Subcutaneous adipose tissue (tissue), 4 donors: Measurements from ENCODE around the gene PTPRN2. TPM values are rescaled to one million over a fixed set of nuclear protein-coding genes. Genes with fewer than 3 reads are reported as not detected.

Experiments
- total RNA-seq, 4 donors: library from RNA; depleted of rRNA; stranded (reverse); fragments of >200 nt; gene quantifications; one replicate each; pipeline ENCODE4 v1.1.0, GENCODE V29; 2016
- TF ChIP-seq, protein P1 (sequence below): fragments of 450-650 bp; IDR thresholded peaks from one replicate; pipeline ENCODE4 v1.5.1; 2016; ENCODE audit warnings: low read depth, mild to moderate bottlenecking, control low read depth, antibody characterized with exemption, moderate library complexity

Gene PTPRN2
- total RNA-seq, 4 donors from 2014 or later, result 2.0 to 4.6 (median 3.7) TPM

GRCh38 chr7:158495216-158495615 lies 92.4 kb downstream of the PTPRN2 start:
- TF ChIP-seq, protein P1, sequence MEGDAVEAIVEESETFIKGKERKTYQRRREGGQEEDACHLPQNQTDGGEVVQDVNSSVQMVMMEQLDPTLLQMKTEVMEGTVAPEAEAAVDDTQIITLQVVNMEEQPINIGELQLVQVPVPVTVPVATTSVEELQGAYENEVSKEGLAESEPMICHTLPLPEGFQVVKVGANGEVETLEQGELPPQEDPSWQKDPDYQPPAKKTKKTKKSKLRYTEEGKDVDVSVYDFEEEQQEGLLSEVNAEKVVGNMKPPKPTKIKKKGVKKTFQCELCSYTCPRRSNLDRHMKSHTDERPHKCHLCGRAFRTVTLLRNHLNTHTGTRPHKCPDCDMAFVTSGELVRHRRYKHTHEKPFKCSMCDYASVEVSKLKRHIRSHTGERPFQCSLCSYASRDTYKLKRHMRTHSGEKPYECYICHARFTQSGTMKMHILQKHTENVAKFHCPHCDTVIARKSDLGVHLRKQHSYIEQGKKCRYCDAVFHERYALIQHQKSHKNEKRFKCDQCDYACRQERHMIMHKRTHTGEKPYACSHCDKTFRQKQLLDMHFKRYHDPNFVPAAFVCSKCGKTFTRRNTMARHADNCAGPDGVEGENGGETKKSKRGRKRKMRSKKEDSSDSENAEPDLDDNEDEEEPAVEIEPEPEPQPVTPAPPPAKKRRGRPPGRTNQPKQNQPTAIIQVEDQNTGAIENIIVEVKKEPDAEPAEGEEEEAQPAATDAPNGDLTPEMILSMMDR, result no peak

DNA sequence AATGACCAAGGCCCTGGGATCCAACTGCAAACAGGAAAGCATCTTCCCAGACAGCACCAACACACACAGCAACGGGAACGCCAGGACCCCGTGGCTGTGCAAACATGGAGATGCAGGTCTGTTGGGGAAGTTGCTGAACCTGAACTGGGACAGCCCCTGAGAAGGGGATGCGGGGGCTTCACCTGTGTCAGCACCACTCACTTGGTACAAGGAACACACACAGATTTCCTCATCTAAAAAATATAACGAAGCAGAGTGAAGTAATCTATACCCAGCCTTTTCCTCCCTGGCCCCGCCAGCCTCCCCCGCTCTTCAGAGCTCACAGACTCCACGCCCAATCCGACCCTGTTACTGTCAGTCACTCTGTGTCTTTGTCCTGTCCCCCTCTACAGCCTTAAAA lies 93.0 kb downstream of the PTPRN2 start:
- TF ChIP-seq, protein P1, result no peak

- TF ChIP-seq, protein P1, result no peak
Observed at GRCh38 chr7:158494162-158494586, 93.4 kb downstream of the PTPRN2 start.

GRCh38 chr7:158492367-158492764 lies 95.3 kb downstream of the PTPRN2 start:
- TF ChIP-seq, protein P1, result no peak

GRCh38 chr7:158491094-158491493 lies 96.5 kb downstream of the PTPRN2 start:
- TF ChIP-seq, protein P1, result no peak

GRCh38 chr7:158490171-158490782 lies 97.3 kb downstream of the PTPRN2 start:
- TF ChIP-seq, protein P1, result no peak

DNA sequence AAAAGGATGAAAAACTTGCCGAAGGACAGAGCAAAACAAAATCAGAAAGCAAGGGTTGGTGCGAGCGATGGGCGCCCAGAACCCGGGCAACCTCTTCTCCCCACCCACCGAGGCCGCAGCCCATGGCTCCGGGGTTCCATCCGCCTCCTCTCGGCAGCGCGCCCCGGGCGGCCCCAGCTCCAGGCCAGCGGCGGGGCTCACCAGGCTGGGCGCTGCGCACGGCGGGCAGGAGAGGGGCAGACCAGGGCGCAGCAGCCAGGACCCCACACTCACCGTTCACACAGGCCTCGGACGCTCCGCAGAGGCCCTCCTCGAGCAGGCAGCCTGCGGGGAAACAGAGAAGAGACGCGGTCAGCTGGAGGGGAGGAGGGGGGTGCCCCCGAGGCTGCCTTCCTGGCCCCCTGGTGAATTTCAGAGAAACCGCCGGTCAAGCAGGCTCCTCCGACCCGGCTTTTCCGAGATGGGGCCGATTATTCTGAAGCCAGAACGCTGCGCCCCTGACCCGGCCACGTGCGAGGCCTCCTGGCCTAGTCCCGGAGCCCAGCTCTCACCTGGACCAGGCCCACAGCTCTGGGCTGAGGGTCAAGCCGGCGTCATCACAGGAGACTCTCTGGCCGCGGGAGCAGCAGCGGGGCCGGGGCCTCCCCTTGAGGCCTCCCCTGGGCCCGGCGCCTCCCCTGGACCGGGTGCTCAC lies 98.0 kb downstream of the PTPRN2 start:
- TF ChIP-seq, protein P1, result no peak
